GM12873 (cell line): ENCODE measurements around the gene MMP8.

Experiments
- CTCF ChIP-seq: IDR thresholded peaks from 2 replicates; pipeline ENCODE4 v1.5.1; 2012; ENCODE audit warnings: low read depth, mild to moderate bottlenecking, moderate library complexity, low read length, control low read depth; ENCODE audit not compliant: insufficient read depth; ENCODE audit errors: missing control alignments

The MMP8 gene

DNA sequence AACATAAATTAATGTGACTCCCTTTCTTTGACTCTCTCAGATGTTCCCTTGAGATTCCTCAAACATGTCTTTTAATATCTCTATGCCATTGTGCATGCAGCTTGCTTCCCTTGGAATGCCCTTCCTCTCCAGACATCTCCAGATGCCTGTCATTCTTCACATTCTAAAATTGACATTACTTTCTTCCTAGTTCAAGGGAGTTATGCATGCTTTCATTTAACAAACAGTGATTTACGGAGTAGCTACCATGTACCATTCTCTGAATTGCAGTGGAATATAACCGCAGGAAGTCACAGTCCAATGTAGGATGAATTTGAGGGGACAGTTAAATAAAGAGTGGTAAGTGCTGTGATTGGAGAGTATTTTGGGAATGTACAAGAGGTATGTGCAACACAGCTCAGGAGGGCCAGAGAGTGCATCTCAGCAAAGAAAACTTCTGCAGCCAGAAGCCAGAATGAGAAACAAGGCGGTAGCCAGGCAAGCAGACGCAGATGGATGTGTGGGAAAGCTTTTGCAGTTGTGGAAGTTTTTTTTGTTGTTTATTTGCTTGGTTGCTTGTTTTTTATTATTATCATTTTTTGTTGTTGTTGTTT, 37.0 kb upstream of the MMP8 start:
- no peak for TF ChIP-seq CTCF

GRCh38 chr11:102760344-102761035, 35.7 kb upstream of the MMP8 start:
- TF ChIP-seq CTCF, result no peak

- TF ChIP-seq CTCF, result no peak
Measured at GRCh38 chr11:102757823-102758549, 33.2 kb upstream of the MMP8 start.

- TF ChIP-seq CTCF, result no peak
Measured at GRCh38 chr11:102753267-102753666, 28.5 kb upstream of the MMP8 start.

- TF ChIP-seq CTCF, result no peak
Measured at GRCh38 chr11:102751673-102752072, 26.9 kb upstream of the MMP8 start.

GRCh38 chr11:102749101-102749722, 24.5 kb upstream of the MMP8 start:
- no peak for TF ChIP-seq CTCF

DNA sequence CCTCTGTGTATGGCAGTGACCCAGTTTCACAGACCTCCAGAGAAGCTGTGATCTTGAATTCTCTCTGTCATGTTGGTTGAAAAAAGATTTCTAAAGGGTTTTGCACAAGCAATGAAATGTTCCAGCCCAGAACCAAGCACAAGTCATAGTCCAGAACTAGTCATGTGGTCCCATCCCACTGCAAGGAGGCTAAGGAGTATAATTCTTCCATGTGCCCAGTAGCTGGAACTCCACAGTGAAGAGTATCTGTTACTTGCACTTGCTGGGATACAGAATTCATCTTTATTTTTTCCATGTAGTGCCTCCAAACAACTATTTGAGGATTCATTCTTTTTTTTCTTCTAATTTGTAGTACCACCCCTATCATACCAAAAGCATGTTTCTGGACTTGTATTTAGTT, 9.9 kb upstream of the MMP8 start:
- no peak for TF ChIP-seq CTCF
